Skeletal muscle satellite cell (primary cell): ENCODE data around the gene CACNB2.
A peak's percentile ranks its signal among the peaks of the same experiment; 100 is the strongest.

Experiments
- H3K27me3 ChIP-seq: 2 replicates; pipeline ENCODE4 v1.7.0; 2013; ENCODE audit warnings: low read length; ENCODE audit not compliant: control insufficient read depth, insufficient read depth
- H3K36me3 ChIP-seq: 2 replicates; pipeline ENCODE4 v1.7.0; 2013; ENCODE audit warnings: mild to moderate bottlenecking, control low read depth, low read length; ENCODE audit not compliant: insufficient read depth
- H3K4me1 ChIP-seq: 2 replicates; pipeline ENCODE4 v1.7.0; 2013; ENCODE audit warnings: low read length; ENCODE audit not compliant: control insufficient read depth, insufficient read depth
- H3K4me2 ChIP-seq: 2 replicates; pipeline ENCODE4 v1.7.0; 2013; ENCODE audit warnings: mild to moderate bottlenecking, low read length
- H3K4me3 ChIP-seq: 2 replicates; pipeline ENCODE4 v1.7.0; 2013; ENCODE audit warnings: low read length
- H3K9ac ChIP-seq: 2 replicates; pipeline ENCODE4 v1.7.0; 2013; ENCODE audit warnings: mild to moderate bottlenecking, low read depth, low read length, moderate library complexity
- H3K9me3 ChIP-seq: replicated peaks from 2 replicates; pipeline ENCODE4 v1.7.0; 2013; ENCODE audit warnings: mild to moderate bottlenecking, control low read depth, low read length

Gene CACNB2

GRCh38 chr10:18504161-18504560, 363.9 kb downstream of the CACNB2 start:
- Histone ChIP-seq H3K4me1 (peaks cover 15% of the 10 kb centered on the region), H3K9ac (no peak overlapping the region), H3K9me3 (no peaks in the 10 kb centered on the region), H3K27me3 (no peaks in the 10 kb centered on the region), H3K36me3 (no peaks in the 10 kb centered on the region), H3K4me2 (no peak overlapping the region), H3K4me3 (no peak overlapping the region)

GRCh38 chr10:18505456-18506118, 365.4 kb downstream of the CACNB2 start:
- Histone ChIP-seq H3K27me3 (no peaks in the 10 kb centered on the region), H3K4me1 (peaks cover 15% of the 10 kb centered on the region), H3K36me3 (no peaks in the 10 kb centered on the region), H3K9me3 (no peaks in the 10 kb centered on the region), H3K4me3 (no peak overlapping the region), H3K4me2 (peak overlapping the region; percentile 45), H3K9ac (no peak overlapping the region)

- no peaks in the 10 kb centered on the region for H3K36me3 ChIP-seq
- peaks cover 12% of the 10 kb centered on the region for H3K4me1 ChIP-seq
- H3K4me3 ChIP-seq, result no peak overlapping the region
- H3K9ac ChIP-seq, result no peak overlapping the region
- H3K27me3 ChIP-seq, result no peaks in the 10 kb centered on the region
- no peaks in the 10 kb centered on the region for H3K9me3 ChIP-seq
- no peak overlapping the region for H3K4me2 ChIP-seq
Observed at GRCh38 chr10:18508587-18508986, 368.4 kb downstream of the CACNB2 start.

- Histone ChIP-seq H3K27me3 (no peaks in the 10 kb centered on the region), H3K9ac (no peak overlapping the region), H3K4me1 (no peaks in the 10 kb centered on the region), H3K36me3 (no peaks in the 10 kb centered on the region), H3K9me3 (no peaks in the 10 kb centered on the region), H3K4me2 (no peak overlapping the region), H3K4me3 (no peak overlapping the region)
Observed at GRCh38 chr10:18514537-18514936, 374.3 kb downstream of the CACNB2 start.

GRCh38 chr10:18516851-18517250, 376.6 kb downstream of the CACNB2 start:
- H3K4me2 ChIP-seq, result no peak overlapping the region
- no peaks in the 10 kb centered on the region for H3K36me3 ChIP-seq
- no peaks in the 10 kb centered on the region for H3K27me3 ChIP-seq
- no peaks in the 10 kb centered on the region for H3K4me1 ChIP-seq
- H3K9me3 ChIP-seq, result no peaks in the 10 kb centered on the region
- H3K9ac ChIP-seq, result no peak overlapping the region
- H3K4me3 ChIP-seq, result no peak overlapping the region

- no peak overlapping the region for H3K4me3 ChIP-seq
- H3K36me3 ChIP-seq, result no peaks in the 10 kb centered on the region
- H3K4me2 ChIP-seq, result no peak overlapping the region
- H3K9ac ChIP-seq, result no peak overlapping the region
- no peaks in the 10 kb centered on the region for H3K27me3 ChIP-seq
- no peaks in the 10 kb centered on the region for H3K4me1 ChIP-seq
- no peaks in the 10 kb centered on the region for H3K9me3 ChIP-seq
Observed at GRCh38 chr10:18523025-18523424, 382.8 kb downstream of the CACNB2 start.

GRCh38 chr10:18523858-18524257, 383.6 kb downstream of the CACNB2 start:
- Histone ChIP-seq H3K4me2 (no peak overlapping the region), H3K27me3 (no peaks in the 10 kb centered on the region), H3K9me3 (no peaks in the 10 kb centered on the region), H3K4me3 (no peak overlapping the region), H3K4me1 (no peaks in the 10 kb centered on the region), H3K9ac (no peak overlapping the region), H3K36me3 (no peaks in the 10 kb centered on the region)

- no peaks in the 10 kb centered on the region for H3K9me3 ChIP-seq
Observed at GRCh38 chr10:18527687-18528086, 387.5 kb downstream of the CACNB2 start.

GRCh38 chr10:18528292-18528691, 388.1 kb downstream of the CACNB2 start:
- Histone ChIP-seq H3K4me2 (no peak overlapping the region), H3K36me3 (no peaks in the 10 kb centered on the region), H3K9me3 (no peaks in the 10 kb centered on the region), H3K9ac (no peak overlapping the region), H3K4me1 (no peaks in the 10 kb centered on the region), H3K4me3 (no peak overlapping the region), H3K27me3 (no peaks in the 10 kb centered on the region)

More at GRCh38 chr10:18527687-18528086, 387.5 kb downstream of the CACNB2 start:
- no peak overlapping the region for H3K9ac ChIP-seq
- no peaks in the 10 kb centered on the region for H3K36me3 ChIP-seq
- H3K4me3 ChIP-seq, result no peak overlapping the region
- H3K4me1 ChIP-seq, result no peaks in the 10 kb centered on the region
- H3K4me2 ChIP-seq, result no peak overlapping the region
- H3K27me3 ChIP-seq, result no peaks in the 10 kb centered on the region

GRCh38 chr10:18532881-18533535, 392.8 kb downstream of the CACNB2 start:
- H3K36me3 ChIP-seq, result no peaks in the 10 kb centered on the region
- no peaks in the 10 kb centered on the region for H3K9me3 ChIP-seq
- no peaks in the 10 kb centered on the region for H3K4me1 ChIP-seq

GRCh38 chr10:18533896-18534295, 393.7 kb downstream of the CACNB2 start:
- Histone ChIP-seq H3K36me3 (no peaks in the 10 kb centered on the region), H3K9me3 (no peaks in the 10 kb centered on the region), H3K4me3 (no peak overlapping the region), H3K4me2 (no peak overlapping the region), H3K4me1 (no peaks in the 10 kb centered on the region), H3K9ac (no peak overlapping the region), H3K27me3 (no peaks in the 10 kb centered on the region)

More at GRCh38 chr10:18532881-18533535, 392.8 kb downstream of the CACNB2 start:
- Histone ChIP-seq H3K9ac (no peak overlapping the region), H3K27me3 (no peaks in the 10 kb centered on the region), H3K4me3 (no peak overlapping the region), H3K4me2 (no peak overlapping the region)

GRCh38 chr10:18539335-18539734, 399.1 kb downstream of the CACNB2 start:
- H3K36me3 ChIP-seq, result no peaks in the 10 kb centered on the region
- H3K4me3 ChIP-seq, result no peak overlapping the region
- H3K4me1 ChIP-seq, result no peaks in the 10 kb centered on the region
- H3K9me3 ChIP-seq, result no peaks in the 10 kb centered on the region
- no peaks in the 10 kb centered on the region for H3K27me3 ChIP-seq
- no peak overlapping the region for H3K4me2 ChIP-seq
- no peak overlapping the region for H3K9ac ChIP-seq
